ENCODE results near the gene ADARB2.

Gene ADARB2

DNA sequence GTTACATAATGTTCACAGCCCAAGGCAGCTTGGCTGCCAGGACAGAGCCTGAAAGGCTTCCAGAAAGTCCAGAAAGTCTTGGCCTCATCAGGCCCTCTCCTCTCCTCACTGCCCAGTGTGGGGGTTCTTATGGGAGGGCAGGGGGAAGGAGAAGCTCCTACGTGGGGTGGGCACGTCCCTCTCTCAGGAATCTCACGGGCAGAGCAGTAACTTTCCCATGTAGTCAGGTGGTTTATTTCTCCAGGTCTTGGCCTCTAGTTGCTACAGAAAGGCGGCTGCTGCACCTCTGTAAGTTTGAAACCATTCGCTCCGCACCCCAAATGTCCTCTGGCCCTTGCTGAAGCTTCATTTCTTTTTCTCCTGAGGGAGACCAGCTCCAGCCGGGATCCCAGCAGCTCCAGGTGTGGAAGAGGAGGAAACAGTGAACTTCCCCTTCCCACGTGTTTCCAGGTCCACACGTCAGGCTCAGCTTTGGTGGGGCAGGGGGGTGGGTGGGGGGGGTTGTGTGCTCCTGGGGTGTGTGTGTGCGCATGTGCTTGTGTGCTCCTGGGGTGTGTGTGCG lies 360.9 kb downstream of the ADARB2 start:
- DNase-seq, result no peak

- DNase-seq, result no peak
These were observed 361.8 kb downstream of the ADARB2 start for GRCh38 chr10:1375346-1376170.

- no peak for DNase-seq
These were observed 362.6 kb downstream of the ADARB2 start for GRCh38 chr10:1374511-1375345.

GRCh38 chr10:1373287-1373686 lies 364.0 kb downstream of the ADARB2 start:
- no peak for DNase-seq

DNA sequence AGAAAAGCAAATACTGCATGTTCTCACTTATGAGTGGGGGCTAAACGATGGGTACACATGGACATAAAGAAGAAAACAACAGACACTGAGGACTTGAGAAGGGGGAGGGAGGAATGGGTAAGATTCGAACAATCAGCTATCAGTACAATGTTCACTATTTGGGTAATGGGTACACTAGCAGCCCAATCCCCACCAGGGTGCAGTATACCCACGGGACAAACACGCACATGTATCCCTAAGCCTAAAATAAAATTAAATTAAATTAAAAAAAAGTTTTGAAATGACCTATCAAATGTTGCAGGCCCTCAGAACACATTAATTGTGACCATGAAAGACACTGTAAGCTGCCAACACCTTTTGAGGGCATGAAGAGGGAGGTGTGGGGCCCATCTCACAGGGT lies 365.1 kb downstream of the ADARB2 start:
- DNase-seq, result no peak

DNA sequence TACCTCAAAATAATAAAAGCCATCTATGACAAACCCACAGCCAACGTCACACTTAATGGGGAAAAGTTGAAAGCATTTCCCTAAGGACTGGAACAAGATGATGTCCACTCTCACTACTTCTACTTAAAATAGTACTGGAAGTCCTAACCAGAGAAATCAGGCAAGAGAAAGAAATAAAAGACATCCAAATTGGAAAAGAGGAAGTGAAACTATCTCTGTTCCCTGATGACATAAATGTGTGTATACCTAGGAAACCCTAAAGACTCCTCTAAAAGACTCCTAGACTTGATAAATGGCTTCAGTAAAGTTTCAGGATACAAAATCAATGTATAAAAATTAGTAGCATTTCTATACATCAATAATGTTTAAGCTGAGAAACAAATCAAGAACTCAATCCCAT lies 367.0 kb downstream of the ADARB2 start:
- DNase-seq, result no peak

- DNase-seq, result no peak
These were observed 367.7 kb downstream of the ADARB2 start for GRCh38 chr10:1369665-1370064.

DNA sequence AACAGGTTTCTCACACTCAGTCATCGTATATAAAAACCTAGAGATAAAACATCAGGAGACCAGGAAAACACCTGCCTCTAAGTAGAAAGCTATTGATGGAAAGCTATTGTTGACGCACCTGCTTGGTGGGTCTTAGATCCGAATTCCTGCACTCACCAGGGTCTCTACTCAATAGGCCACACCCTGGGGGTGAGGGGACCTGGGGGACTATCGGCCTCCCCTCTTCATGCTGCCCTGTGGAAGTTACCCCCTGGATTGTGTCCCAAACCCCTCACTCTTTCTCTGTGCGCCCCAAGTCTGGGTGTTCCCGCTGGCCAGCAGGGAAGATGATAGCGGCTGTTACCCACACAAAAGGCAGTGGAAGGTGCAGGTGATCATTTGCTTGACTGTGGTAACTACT lies 368.1 kb downstream of the ADARB2 start:
- no peak for DNase-seq

- peak; percentile 8 for DNase-seq
These were observed 368.5 kb downstream of the ADARB2 start for GRCh38 chr10:1368842-1369171.

- no peak for DNase-seq
These were observed 369.1 kb downstream of the ADARB2 start for GRCh38 chr10:1367938-1368841.

DNA sequence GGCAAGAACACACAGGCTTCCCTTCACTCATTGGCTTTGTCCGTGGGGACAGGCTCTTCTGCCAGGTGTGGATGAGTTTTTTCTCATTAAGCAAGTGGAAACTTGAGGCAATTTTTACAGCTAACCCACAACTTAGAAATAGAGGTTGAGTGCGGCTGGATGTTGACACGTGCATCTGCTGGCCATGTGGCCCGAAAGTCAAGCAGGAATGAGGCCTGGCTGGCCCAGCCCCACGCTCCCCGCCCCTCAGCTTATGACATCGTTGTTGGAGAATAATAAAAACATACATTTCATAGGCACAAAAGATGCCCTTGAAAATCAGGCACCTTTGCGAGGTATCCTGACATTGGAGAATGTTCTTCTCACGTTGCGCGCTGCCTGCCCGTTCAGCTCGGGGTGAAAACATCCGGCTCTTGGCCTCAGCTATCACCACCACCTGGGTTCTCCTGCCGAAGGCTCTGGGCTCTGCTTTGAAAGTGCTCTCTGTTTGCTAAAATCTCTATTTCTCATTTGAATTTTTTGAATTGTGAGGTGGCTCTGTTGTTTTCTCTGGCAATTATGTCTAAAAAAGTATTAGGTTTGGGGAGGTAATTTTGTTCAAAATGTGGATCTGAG lies 370.4 kb downstream of the ADARB2 start:
- no peak for DNase-seq

GRCh38 chr10:1366322-1366691 lies 371.0 kb downstream of the ADARB2 start:
- no peak for DNase-seq

DNA sequence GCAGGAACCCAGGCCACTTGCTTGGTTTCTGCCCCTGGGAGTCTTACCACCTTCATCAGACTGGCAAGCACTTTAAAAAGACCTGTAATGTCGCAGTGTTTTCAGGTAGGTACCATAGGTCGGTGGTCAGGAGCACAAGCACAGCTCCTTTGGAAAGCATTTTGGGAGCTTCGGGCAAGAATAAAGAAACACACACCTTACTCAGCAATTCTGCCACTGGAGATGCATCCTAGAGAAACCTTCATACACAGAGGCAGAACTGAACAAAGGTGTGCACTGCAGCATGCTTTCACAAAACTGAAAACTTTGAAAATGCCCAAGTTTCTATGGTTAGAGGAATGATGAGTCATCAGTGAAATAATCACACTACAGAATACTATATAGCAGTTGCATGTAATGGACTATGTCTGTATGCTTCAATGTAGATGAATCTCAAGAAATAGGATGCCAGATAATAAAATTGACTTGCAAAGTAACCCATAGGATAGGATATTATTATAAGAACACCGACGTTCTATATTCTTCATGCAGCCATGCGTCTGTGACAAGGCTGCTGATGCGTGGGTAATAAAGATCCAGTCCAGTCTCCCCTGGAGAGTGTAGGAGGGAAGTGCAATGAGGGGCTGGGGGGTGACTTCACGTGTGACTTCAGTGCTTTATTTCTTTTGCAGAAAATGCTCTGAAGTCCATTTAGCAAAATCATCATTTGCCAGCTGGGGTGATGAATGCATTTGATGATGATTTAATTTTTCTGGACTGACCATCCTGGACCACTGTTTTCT lies 371.6 kb downstream of the ADARB2 start:
- DNase-seq, result no peak

GRCh38 chr10:1364151-1364910 lies 373.0 kb downstream of the ADARB2 start:
- no peak for DNase-seq

DNA sequence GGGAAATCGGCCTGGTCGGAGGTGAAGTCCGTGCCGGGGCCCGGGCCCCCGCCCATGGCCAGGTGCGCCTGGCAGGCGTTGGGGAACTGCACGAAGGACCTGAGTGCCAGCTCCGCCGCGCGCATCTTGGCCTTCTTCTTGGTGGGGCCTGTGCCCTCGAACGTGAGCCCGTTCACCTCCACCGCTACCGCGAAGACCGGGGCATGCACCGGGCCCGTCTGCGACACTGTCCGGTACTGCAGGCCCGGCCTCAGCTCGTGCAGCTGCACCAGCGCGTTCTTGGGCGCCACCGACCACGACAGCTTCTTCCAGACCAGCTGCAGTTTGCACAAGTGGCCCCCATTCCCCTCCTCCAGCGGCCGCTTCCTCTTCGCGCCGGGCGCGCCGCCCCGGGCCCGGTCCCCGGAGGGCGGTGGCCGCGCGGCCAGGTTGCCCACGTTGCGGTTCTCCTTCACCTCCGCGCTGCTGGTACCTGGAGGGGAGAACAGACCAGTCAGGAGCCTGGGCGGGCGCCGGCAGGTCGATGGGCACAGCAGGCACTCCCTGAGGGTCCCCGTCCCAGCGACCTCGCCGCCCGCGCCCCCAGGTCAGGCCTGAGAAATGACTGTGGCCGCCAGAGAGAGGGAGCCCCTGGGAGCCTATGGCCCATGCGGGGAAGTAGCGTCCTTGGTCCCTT lies 373.7 kb downstream of the ADARB2 start:
- DNase-seq, result no peak

GRCh38 chr10:1362589-1363445 lies 374.5 kb downstream of the ADARB2 start:
- no peak for DNase-seq

- no peak for DNase-seq
These were observed 375.8 kb downstream of the ADARB2 start for GRCh38 chr10:1361411-1362105.

- DNase-seq, result no peak
These were observed 376.7 kb downstream of the ADARB2 start for GRCh38 chr10:1360558-1361164.
